CD1c-positive myeloid dendritic cell (primary cell): ENCODE measurements around the gene ARHGAP21.
"Not testable (repeated sequence)": the region's sequence is repeated elsewhere in the genome, so short reads cannot be mapped to it uniquely, and the experiment has no call there.

Experiments
- DNase-seq: peaks from one replicate; pipeline ENCODE4 v3.0.0-alpha.2; 2016; ENCODE audit errors: extremely low spot score

ARHGAP21 gene

GRCh38 chr10:24723788-24724380 is at the start of gene ARHGAP21:
Gene ARHGAP21 (minus strand): TSS chr10:24723887. CDS start chr10:24721899, 1,988 bp downstream.
- peak; percentile 80 for DNase-seq

GRCh38 chr10:24771943-24772694 is 48.4 kb upstream of the ARHGAP21 start:
- DNase-seq = no peak

GRCh38 chr10:24764991-24765390 is 41.3 kb upstream of the ARHGAP21 start:
- DNase-seq = not testable (repeated sequence)

- DNase-seq = no peak
Measured at GRCh38 chr10:24762966-24763623, 39.4 kb upstream of the ARHGAP21 start.

GRCh38 chr10:24762161-24762924 is 38.7 kb upstream of the ARHGAP21 start:
- DNase-seq = no peak

- no peak for DNase-seq
Measured at GRCh38 chr10:24759672-24760071, 36.0 kb upstream of the ARHGAP21 start.

GRCh38 chr10:24758254-24758653 is 34.6 kb upstream of the ARHGAP21 start:
- DNase-seq = not testable (repeated sequence)

- DNase-seq = no peak
Measured at GRCh38 chr10:24756283-24756682, 32.6 kb upstream of the ARHGAP21 start.

- DNase-seq = no peak
Measured at GRCh38 chr10:24751716-24752115, 28.0 kb upstream of the ARHGAP21 start.

GRCh38 chr10:24750695-24751094 is 27.0 kb upstream of the ARHGAP21 start:
- no peak for DNase-seq

GRCh38 chr10:24748214-24748613 is 24.5 kb upstream of the ARHGAP21 start:
- DNase-seq = no peak

GRCh38 chr10:24744946-24745345 is 21.3 kb upstream of the ARHGAP21 start:
- peak; percentile 56 for DNase-seq

- DNase-seq = no peak
Measured at GRCh38 chr10:24740714-24741113, 17.0 kb upstream of the ARHGAP21 start.

- no peak for DNase-seq
Measured at GRCh38 chr10:24737001-24737400, 13.3 kb upstream of the ARHGAP21 start.

GRCh38 chr10:24731942-24732341 is 8.3 kb upstream of the ARHGAP21 start:
- no peak for DNase-seq

GRCh38 chr10:24730811-24731210 is 7.1 kb upstream of the ARHGAP21 start:
- DNase-seq = no peak

- peak; percentile 23 for DNase-seq
Measured at GRCh38 chr10:24727786-24728185, 4.1 kb upstream of the ARHGAP21 start.

GRCh38 chr10:24726626-24727025 is 2.9 kb upstream of the ARHGAP21 start:
- DNase-seq = no peak

GRCh38 chr10:24726029-24726428 is 2.3 kb upstream of the ARHGAP21 start:
- DNase-seq = not testable (repeated sequence)

GRCh38 chr10:24724381-24725228 is 918 bp upstream of the ARHGAP21 start:
- peak; percentile 97 for DNase-seq

GRCh38 chr10:24723386-24723787 is 300 bp downstream of the ARHGAP21 start:
- DNase-seq = peak; percentile 42
